Mononuclear cell (primary cell): ENCODE data around the gene TMEM247. TPM values are rescaled to one million over a fixed set of nuclear protein-coding genes. Genes with fewer than 3 reads are reported as not detected.
A peak's percentile ranks its signal among the peaks of the same experiment; 100 is the strongest.

Source experiments
- H3K27me3 ChIP-seq: 2 replicates; pipeline ENCODE4 v1.6.0; 2011; ENCODE audit warnings: low read length, control low read depth; ENCODE audit not compliant: insufficient read depth
- H3K4me1 ChIP-seq: 2 replicates; pipeline ENCODE4 v1.5.1; 2011; ENCODE audit warnings: mild to moderate bottlenecking, low read length, control low read depth; ENCODE audit not compliant: insufficient read depth
- H3K4me3 ChIP-seq: 2 replicates; pipeline ENCODE4 v1.5.1; 2011; ENCODE audit warnings: mild to moderate bottlenecking, low read length, moderate library complexity
- H3K9me3 ChIP-seq: 2 replicates; pipeline ENCODE4 v1.5.1; 2011; ENCODE audit warnings: low read depth, mild to moderate bottlenecking, control low read depth, low read length
- total RNA-seq: library from RNA; depleted of rRNA; stranded (reverse); fragments of >200 nt; gene quantifications from one replicate; pipeline ENCODE4 v1.2.3, GENCODE V29; 2012

Gene TMEM247
- total RNA-seq, 1 donor = not detected

- H3K27me3 ChIP-seq = no peaks in the 10 kb centered on the region
- no peaks in the 10 kb centered on the region for H3K9me3 ChIP-seq
- peaks cover 10% of the 10 kb centered on the region for H3K4me1 ChIP-seq
- no peak overlapping the region for H3K4me3 ChIP-seq
Measured at GRCh38 chr2:46492301-46492700, 12.9 kb downstream of the TMEM247 start.

- Histone ChIP-seq H3K4me3 (no peak overlapping the region), H3K4me1 (peaks cover 21% of the 10 kb centered on the region), H3K9me3 (no peaks in the 10 kb centered on the region), H3K27me3 (no peaks in the 10 kb centered on the region)
Measured at GRCh38 chr2:46493241-46493970, 14.0 kb downstream of the TMEM247 start.

GRCh38 chr2:46493971-46494250 is 14.5 kb downstream of the TMEM247 start:
- peaks cover 23% of the 10 kb centered on the region for H3K4me1 ChIP-seq
- H3K9me3 ChIP-seq = no peaks in the 10 kb centered on the region
- no peaks in the 10 kb centered on the region for H3K27me3 ChIP-seq
- H3K4me3 ChIP-seq = no peak overlapping the region

GRCh38 chr2:46494596-46494995 is 15.2 kb downstream of the TMEM247 start:
- Histone ChIP-seq H3K4me1 (peaks cover 28% of the 10 kb centered on the region), H3K4me3 (no peak overlapping the region), H3K9me3 (no peaks in the 10 kb centered on the region), H3K27me3 (no peaks in the 10 kb centered on the region)

GRCh38 chr2:46495231-46496030 is 16.1 kb downstream of the TMEM247 start:
- H3K4me1 ChIP-seq = peaks cover 28% of the 10 kb centered on the region
- H3K4me3 ChIP-seq = no peak overlapping the region
- H3K9me3 ChIP-seq = no peaks in the 10 kb centered on the region
- no peaks in the 10 kb centered on the region for H3K27me3 ChIP-seq

- H3K4me1 ChIP-seq = peaks cover 21% of the 10 kb centered on the region
- no peaks in the 10 kb centered on the region for H3K9me3 ChIP-seq
- H3K27me3 ChIP-seq = no peaks in the 10 kb centered on the region
- H3K4me3 ChIP-seq = no peak overlapping the region
Measured at GRCh38 chr2:46497766-46498165, 18.4 kb downstream of the TMEM247 start.

GRCh38 chr2:46498681-46499080 is 19.3 kb downstream of the TMEM247 start:
- Histone ChIP-seq H3K4me3 (no peak overlapping the region), H3K4me1 (peaks cover 21% of the 10 kb centered on the region), H3K27me3 (no peaks in the 10 kb centered on the region)

GRCh38 chr2:46499392-46499785 is 20.0 kb downstream of the TMEM247 start:
- H3K27me3 ChIP-seq = no peaks in the 10 kb centered on the region
- peaks cover 21% of the 10 kb centered on the region for H3K4me1 ChIP-seq
- no peaks in the 10 kb centered on the region for H3K9me3 ChIP-seq
- H3K4me3 ChIP-seq = peak overlapping the region; percentile 52

More at GRCh38 chr2:46498681-46499080, 19.3 kb downstream of the TMEM247 start:
- no peaks in the 10 kb centered on the region for H3K9me3 ChIP-seq

GRCh38 chr2:46500801-46501200 is 21.4 kb downstream of the TMEM247 start:
- H3K27me3 ChIP-seq = no peaks in the 10 kb centered on the region
- no peaks in the 10 kb centered on the region for H3K9me3 ChIP-seq
- peaks cover 21% of the 10 kb centered on the region for H3K4me1 ChIP-seq
- H3K4me3 ChIP-seq = no peak overlapping the region

- no peaks in the 10 kb centered on the region for H3K27me3 ChIP-seq
- H3K9me3 ChIP-seq = no peaks in the 10 kb centered on the region
- H3K4me1 ChIP-seq = peaks cover 21% of the 10 kb centered on the region
- H3K4me3 ChIP-seq = no peak overlapping the region
Measured at GRCh38 chr2:46502291-46502885, 23.0 kb downstream of the TMEM247 start.

- peaks cover 8% of the 10 kb centered on the region for H3K4me1 ChIP-seq
- no peaks in the 10 kb centered on the region for H3K27me3 ChIP-seq
- no peaks in the 10 kb centered on the region for H3K9me3 ChIP-seq
- no peak overlapping the region for H3K4me3 ChIP-seq
Measured at GRCh38 chr2:46503686-46504085, 24.3 kb downstream of the TMEM247 start.

- H3K9me3 ChIP-seq = no peaks in the 10 kb centered on the region
- H3K4me1 ChIP-seq = peaks cover 8% of the 10 kb centered on the region
- no peak overlapping the region for H3K4me3 ChIP-seq
- H3K27me3 ChIP-seq = no peaks in the 10 kb centered on the region
Measured at GRCh38 chr2:46504221-46504620, 24.9 kb downstream of the TMEM247 start.

GRCh38 chr2:46504685-46505471 is 25.5 kb downstream of the TMEM247 start:
- no peaks in the 10 kb centered on the region for H3K27me3 ChIP-seq
- no peak overlapping the region for H3K4me3 ChIP-seq
- H3K9me3 ChIP-seq = no peaks in the 10 kb centered on the region
- H3K4me1 ChIP-seq = peaks cover 1% of the 10 kb centered on the region

GRCh38 chr2:46505472-46505783 is 26.1 kb downstream of the TMEM247 start:
- Histone ChIP-seq H3K27me3 (no peaks in the 10 kb centered on the region), H3K4me1 (no peaks in the 10 kb centered on the region), H3K4me3 (no peak overlapping the region), H3K9me3 (no peaks in the 10 kb centered on the region)

- H3K9me3 ChIP-seq = no peaks in the 10 kb centered on the region
- no peaks in the 10 kb centered on the region for H3K27me3 ChIP-seq
- no peaks in the 10 kb centered on the region for H3K4me1 ChIP-seq
- H3K4me3 ChIP-seq = no peak overlapping the region
Measured at GRCh38 chr2:46506131-46506706, 26.9 kb downstream of the TMEM247 start.
